Cardiac muscle cell (in vitro differentiated cells and primary cell): Measurements from ENCODE around the gene LRP1B. TPM values are rescaled to one million over a fixed set of nuclear protein-coding genes. Genes with fewer than 3 reads are reported as not detected.

ENCODE experiments used
- DNase-seq, 2 donors: peaks; one replicate each; pipeline versions ENCODE4 v3.0.0 to v3.0.0-alpha.2; 2010 to 2017; ENCODE audit warnings: low read depth in 1 of 2, low spot score in 1 of 2
- H3K27ac ChIP-seq: fragments of 200-600 bp; sonication (generic); 2 replicates; pipeline ENCODE4 v1.5.1; 2016
- H3K27me3 ChIP-seq: fragments of 200-600 bp; sonication (generic); 2 replicates; pipeline ENCODE4 v1.6.0; 2016; ENCODE audit warnings: control low read depth
- H3K36me3 ChIP-seq: fragments of 200-600 bp; sonication (generic); 2 replicates; pipeline ENCODE4 v1.5.1; 2016; ENCODE audit warnings: control low read depth
- H3K4me1 ChIP-seq: fragments of 200-600 bp; sonication (generic); 2 replicates; pipeline ENCODE4 v1.8.1; 2017; ENCODE audit warnings: low read depth, mild to moderate bottlenecking, mixed run types
- H3K4me3 ChIP-seq: fragments of 200-600 bp; sonication (generic); 2 replicates; pipeline ENCODE4 v1.5.1; 2016; ENCODE audit warnings: mild to moderate bottlenecking
- H3K9me3 ChIP-seq: fragments of 200-600 bp; sonication (generic); 2 replicates; pipeline ENCODE4 v1.5.1; 2017; ENCODE audit warnings: low read depth, mild to moderate bottlenecking, control low read depth
- polyA plus RNA-seq: library from polyadenylated mRNA; unstranded; fragments of >200 nt; fragmentation: Nextera tagmentation; extraction: Ambion mirVana; gene quantifications from 2 replicates; pipeline ENCODE4 v1.2.1, GENCODE V29; 2016
- total RNA-seq: library from RNA; depleted of rRNA; stranded (reverse); fragments of >200 nt; gene quantifications from 2 replicates; pipeline ENCODE4 v1.2.3, GENCODE V29; 2016
- TF ChIP-seq, protein P1 (sequence below): IDR thresholded peaks from 2 replicates; pipeline ENCODE4 v1.5.1; 2012; ENCODE audit warnings: low read depth, mild to moderate bottlenecking, low read length

LRP1B gene
- total and polyA plus RNA-seq, 2 experiments from 2014 or later: 1.2 to 2.5 TPM

GRCh38 chr2:140737006-140737405 lies 1393.8 kb downstream of the LRP1B start:
- TF ChIP-seq, protein P1, sequence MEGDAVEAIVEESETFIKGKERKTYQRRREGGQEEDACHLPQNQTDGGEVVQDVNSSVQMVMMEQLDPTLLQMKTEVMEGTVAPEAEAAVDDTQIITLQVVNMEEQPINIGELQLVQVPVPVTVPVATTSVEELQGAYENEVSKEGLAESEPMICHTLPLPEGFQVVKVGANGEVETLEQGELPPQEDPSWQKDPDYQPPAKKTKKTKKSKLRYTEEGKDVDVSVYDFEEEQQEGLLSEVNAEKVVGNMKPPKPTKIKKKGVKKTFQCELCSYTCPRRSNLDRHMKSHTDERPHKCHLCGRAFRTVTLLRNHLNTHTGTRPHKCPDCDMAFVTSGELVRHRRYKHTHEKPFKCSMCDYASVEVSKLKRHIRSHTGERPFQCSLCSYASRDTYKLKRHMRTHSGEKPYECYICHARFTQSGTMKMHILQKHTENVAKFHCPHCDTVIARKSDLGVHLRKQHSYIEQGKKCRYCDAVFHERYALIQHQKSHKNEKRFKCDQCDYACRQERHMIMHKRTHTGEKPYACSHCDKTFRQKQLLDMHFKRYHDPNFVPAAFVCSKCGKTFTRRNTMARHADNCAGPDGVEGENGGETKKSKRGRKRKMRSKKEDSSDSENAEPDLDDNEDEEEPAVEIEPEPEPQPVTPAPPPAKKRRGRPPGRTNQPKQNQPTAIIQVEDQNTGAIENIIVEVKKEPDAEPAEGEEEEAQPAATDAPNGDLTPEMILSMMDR: no peak
- no peak overlapping the region for H3K4me3 ChIP-seq
- no peaks in the 10 kb centered on the region for H3K27me3 ChIP-seq
- H3K4me1 ChIP-seq: no peaks in the 10 kb centered on the region
- H3K27ac ChIP-seq: no peak overlapping the region
- H3K9me3 ChIP-seq: no peaks in the 10 kb centered on the region
- DNase-seq: no peak
- no peaks in the 10 kb centered on the region for H3K36me3 ChIP-seq

GRCh38 chr2:140734992-140735391 lies 1395.8 kb downstream of the LRP1B start:
- Histone ChIP-seq H3K36me3 (no peaks in the 10 kb centered on the region), H3K4me1 (no peaks in the 10 kb centered on the region), H3K4me3 (no peak overlapping the region), H3K27ac (no peak overlapping the region), H3K27me3 (no peaks in the 10 kb centered on the region), H3K9me3 (no peaks in the 10 kb centered on the region)
- TF ChIP-seq, protein P1: no peak
- DNase-seq: no peak

DNA sequence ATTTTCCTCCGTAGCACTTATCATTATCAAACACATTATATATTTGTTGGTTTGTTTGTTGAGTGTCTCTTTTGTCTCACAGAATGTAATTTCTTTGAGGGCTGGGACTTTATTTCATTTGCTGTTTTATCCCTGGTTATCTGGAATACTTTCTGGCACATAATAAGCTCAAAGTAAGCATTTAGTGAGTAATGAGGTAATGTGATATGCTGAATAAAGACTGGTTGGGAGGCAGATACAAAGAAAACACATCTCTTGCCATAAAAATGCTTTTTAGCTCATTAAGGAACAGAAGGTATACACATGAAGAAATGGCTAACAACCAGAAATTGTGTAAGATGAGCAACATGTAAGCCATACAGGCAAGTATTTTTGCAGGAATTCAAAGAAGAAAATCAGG lies 1411.8 kb downstream of the LRP1B start:
- Histone ChIP-seq H3K27me3 (no peaks in the 10 kb centered on the region), H3K36me3 (no peaks in the 10 kb centered on the region), H3K9me3 (no peaks in the 10 kb centered on the region), H3K4me3 (no peak overlapping the region), H3K27ac (no peak overlapping the region), H3K4me1 (no peaks in the 10 kb centered on the region)
- TF ChIP-seq, protein P1: no peak
- no peak for DNase-seq

DNA sequence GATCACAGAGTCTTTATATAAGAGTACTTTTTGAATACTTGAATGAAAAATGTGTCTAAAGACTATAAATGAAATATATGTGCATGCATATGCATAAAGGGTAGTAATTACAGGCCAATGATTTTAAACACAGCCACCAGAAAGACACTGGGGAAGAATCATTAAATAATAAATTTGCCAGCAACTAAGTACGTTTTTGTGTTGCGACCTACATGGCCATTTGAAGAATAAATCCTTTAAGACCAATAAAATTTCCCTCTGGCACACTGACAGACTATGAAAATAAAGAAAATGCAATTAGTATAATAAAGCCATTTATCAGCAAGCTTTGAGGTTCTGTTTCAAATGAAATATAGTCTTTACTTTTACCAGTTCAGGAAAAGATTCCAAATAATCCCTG lies 1413.3 kb downstream of the LRP1B start:
- no peak for DNase-seq
- Histone ChIP-seq H3K4me1 (no peaks in the 10 kb centered on the region), H3K27ac (no peak overlapping the region), H3K36me3 (no peaks in the 10 kb centered on the region), H3K9me3 (no peaks in the 10 kb centered on the region), H3K4me3 (no peak overlapping the region), H3K27me3 (no peaks in the 10 kb centered on the region)
- TF ChIP-seq, protein P1: no peak

DNA sequence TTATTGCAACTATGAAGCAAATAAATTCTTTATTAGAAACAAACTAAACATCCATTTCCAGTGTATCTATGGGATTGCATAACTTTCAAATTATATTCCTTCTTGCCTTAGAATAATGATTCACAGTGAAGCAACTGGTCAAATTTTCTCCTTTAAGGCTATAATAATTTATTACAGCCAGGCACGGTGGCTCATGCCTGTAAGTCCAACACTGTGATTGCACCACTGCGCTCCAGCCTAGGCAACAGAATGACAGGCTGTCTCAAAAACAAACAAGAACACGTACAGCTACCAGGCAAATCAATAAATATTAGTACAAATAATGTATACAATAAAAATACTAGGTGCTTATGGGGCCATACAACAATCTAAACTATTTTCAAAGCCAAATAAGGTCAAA lies 1416.2 kb downstream of the LRP1B start:
- no peak overlapping the region for H3K27ac ChIP-seq
- no peaks in the 10 kb centered on the region for H3K9me3 ChIP-seq
- no peaks in the 10 kb centered on the region for H3K4me1 ChIP-seq
- no peaks in the 10 kb centered on the region for H3K27me3 ChIP-seq
- no peak overlapping the region for H3K4me3 ChIP-seq
- TF ChIP-seq, protein P1: no peak
- no peak for DNase-seq
- no peaks in the 10 kb centered on the region for H3K36me3 ChIP-seq

- H3K4me3 ChIP-seq: no peak overlapping the region
- TF ChIP-seq, protein P1: no peak
- H3K36me3 ChIP-seq: no peaks in the 10 kb centered on the region
- no peaks in the 10 kb centered on the region for H3K27me3 ChIP-seq
- H3K27ac ChIP-seq: no peak overlapping the region
- no peak for DNase-seq
- no peaks in the 10 kb centered on the region for H3K9me3 ChIP-seq
- H3K4me1 ChIP-seq: no peaks in the 10 kb centered on the region
Measured at GRCh38 chr2:140711867-140712266, 1418.9 kb downstream of the LRP1B start.
